HCT116 (cell line): ENCODE data around the gene ATP2C1. TPM values are rescaled to one million over a fixed set of nuclear protein-coding genes. Genes with fewer than 3 reads are reported as not detected.

ENCODE experiments used
- ATAC-seq: fragments of 200-7000 bp; cut with Tn5 transposase; 2 replicates; pipeline ENCODE4 v1.9.1; 2020; ENCODE audit warnings: mild to moderate bottlenecking, moderate library complexity
- BruUV-seq: library from RNA; stranded (reverse); fragments of 400-500 nt; replicated peaks from 2 replicates; lab custom pipeline; 2021; lab: Mats Ljungman, UMichigan
- CTCF ChIA-PET: fragments of 300-600 bp; sonication (Branson Sonifier 250); formaldehyde crosslinking; loops from one replicate; lab custom pipeline; 2021; ENCODE audit warnings: antibody characterized with exemption; lab: Charles Lee
- POLR2A ChIA-PET: fragments of 300-600, 350-600 bp; sonication (Branson Sonifier 250); formaldehyde crosslinking; loops from one replicate; lab custom pipeline; 2021; ENCODE audit warnings: antibody characterized with exemption; lab: Charles Lee
- RAD21 ChIA-PET, 2 experiments: fragments of 300-600 bp; sonication (Branson Sonifier 250); formaldehyde crosslinking; loops; one replicate each; lab custom pipeline; 2023; ENCODE audit warnings: low total read pairs in 2 of 2; ENCODE audit not compliant: uncharacterized antibody in 2 of 2, unreplicated experiment in 2 of 2, low non-redundant PET in 1 of 2; lab: Charles Lee
- DNase-seq: peaks from one replicate; pipeline ENCODE4 v3.0.0-alpha.2; 2010; ENCODE audit warnings: low read depth, low spot score
- H2AFZ ChIP-seq: fragments of 200-600 bp; shearing (Covaris generic), sonication (generic); 2 replicates; pipeline ENCODE4 v1.6.1; 2017; ENCODE audit warnings: low read depth, mixed run types, mixed read lengths, antibody characterized with exemption, low read length; ENCODE audit not compliant: poor library complexity, severe bottlenecking
- H3K27ac ChIP-seq: 2 replicates; pipeline ENCODE4 v1.5.1; 2012; ENCODE audit warnings: low read depth, low read length
- H3K27me3 ChIP-seq: fragments of 200-600 bp; sonication (generic); 2 replicates; pipeline ENCODE4 v1.6.1; 2016; ENCODE audit warnings: mixed run types, low read length, mixed read lengths; ENCODE audit not compliant: insufficient read depth
- H3K36me3 ChIP-seq, 2 experiments: fragments of 200-500 bp in 1 of 2; fragments of 200-600 bp in 1 of 2; sonication (Bioruptor generic) in 1 of 2; sonication (generic) in 1 of 2; 2 replicates each; pipeline versions ENCODE4 v1.5.1 to v1.6.1; 2014 to 2016; ENCODE audit warnings: low read length in 2 of 2, inconsistent platforms in 1 of 2, mixed read lengths in 1 of 2, mixed run types in 1 of 2; ENCODE audit not compliant: insufficient read depth in 2 of 2, control insufficient read depth in 1 of 2
- H3K4me1 ChIP-seq, 2 experiments: fragments of 200-600 bp in 1 of 2; sonication (generic) in 1 of 2; 2 replicates each; pipeline versions ENCODE4 v1.5.1 to v1.6.1; 2012 to 2017; ENCODE audit warnings: low read length in 2 of 2, inconsistent platforms in 1 of 2, mild to moderate bottlenecking in 1 of 2, mixed read lengths in 1 of 2, mixed run types in 1 of 2, moderate library complexity in 1 of 2; ENCODE audit not compliant: insufficient read depth in 2 of 2, control insufficient read depth in 1 of 2
- H3K4me2 ChIP-seq: fragments of 200-600 bp; sonication (generic); 2 replicates; pipeline ENCODE4 v1.6.1; 2017; ENCODE audit warnings: mixed run types, low read length, mixed read lengths
- H3K4me3 ChIP-seq, 2 experiments: fragments of 200-600 bp in 1 of 2; sonication (generic) in 1 of 2; replicated peaks in 1 of 2; 2 replicates each; pipeline ENCODE4 v1.5.1; 2011 to 2016; ENCODE audit warnings: low read length in 2 of 2, control low read depth in 1 of 2, low read depth in 1 of 2, mild to moderate bottlenecking in 1 of 2, mixed read lengths in 1 of 2, mixed run types in 1 of 2
- H3K79me2 ChIP-seq: fragments of 200-600 bp; sonication (generic); 2 replicates; pipeline ENCODE4 v1.6.1; 2017; ENCODE audit warnings: mild to moderate bottlenecking, mixed run types, low read length, moderate library complexity, mixed read lengths; ENCODE audit not compliant: insufficient read depth
- H3K9ac ChIP-seq: fragments of 200-600 bp; sonication (generic); 2 replicates; pipeline ENCODE4 v1.6.1; 2016; ENCODE audit warnings: low read length, mixed read lengths
- H3K9me2 ChIP-seq: fragments of 200-600 bp; sonication (generic), shearing (Covaris generic); 2 replicates; pipeline ENCODE4 v1.6.1; 2017; ENCODE audit warnings: mixed run types, mild to moderate bottlenecking, moderate library complexity; ENCODE audit not compliant: insufficient read depth
- H3K9me3 ChIP-seq, 2 experiments: fragments of 200-500 bp in 1 of 2; fragments of 200-600 bp in 1 of 2; sonication (Bioruptor generic) in 1 of 2; sonication (generic) in 1 of 2; 2 replicates each; pipeline ENCODE4 v1.6.1; 2014 to 2017; ENCODE audit warnings: low read length in 2 of 2, mixed read lengths in 2 of 2, inconsistent platforms in 1 of 2, low read depth in 1 of 2, mild to moderate bottlenecking in 1 of 2, mixed run types in 1 of 2, moderate library complexity in 1 of 2; ENCODE audit not compliant: control insufficient read depth in 1 of 2, insufficient read depth in 1 of 2
- H4K20me1 ChIP-seq: fragments of 200-600 bp; sonication (generic), shearing (Covaris generic); 2 replicates; pipeline ENCODE4 v1.6.1; 2017; ENCODE audit warnings: mixed run types, mild to moderate bottlenecking, moderate library complexity; ENCODE audit not compliant: insufficient read depth
- EGR1 ChIP-seq: IDR thresholded peaks from 2 replicates; pipeline ENCODE4 v1.6.1; 2012; ENCODE audit warnings: low read depth
- EZH2phosphoT487 ChIP-seq: fragments of 200-600 bp; IDR thresholded peaks from 2 replicates; pipeline ENCODE4 v1.6.1; 2018; ENCODE audit warnings: antibody characterized with exemption, borderline replicate concordance
- FOSL1 ChIP-seq: IDR thresholded peaks from 2 replicates; pipeline ENCODE4 v1.6.1; 2012; ENCODE audit warnings: low read depth
- POLR2A ChIP-seq: IDR thresholded peaks from 2 replicates; pipeline ENCODE4 v1.7.0; 2011; ENCODE audit warnings: borderline replicate concordance; ENCODE audit not compliant: insufficient read depth, insufficient read length; ENCODE audit errors: extremely low read depth
- POLR2AphosphoS5 ChIP-seq: IDR thresholded peaks from 2 replicates; pipeline ENCODE4 v1.6.1; 2011; ENCODE audit warnings: mild to moderate bottlenecking, low read depth, low read length, moderate library complexity
- SRF ChIP-seq: IDR thresholded peaks from 2 replicates; pipeline ENCODE4 v1.6.1; 2012; ENCODE audit warnings: low read depth
- YY1 ChIP-seq: IDR thresholded peaks from 2 replicates; pipeline ENCODE4 v1.6.1; 2011; ENCODE audit warnings: low read length, low read depth, moderate library complexity, mild to moderate bottlenecking; ENCODE audit not compliant: insufficient replicate concordance; ENCODE audit errors: extremely low read depth
- ZFX ChIP-seq: fragments of 450-650 bp; IDR thresholded peaks from 2 replicates; pipeline ENCODE4 v1.6.1; 2017
- ZNF274 ChIP-seq: fragments of 200-500 bp; sonication (Bioruptor generic); IDR thresholded peaks from 2 replicates; pipeline ENCODE4 v1.6.1; 2014; ENCODE audit warnings: mild to moderate bottlenecking, low read depth, low read length, inconsistent platforms
- intact Hi-C: fragments of 100-400 bp; cut with micrococcal nuclease; formaldehyde crosslinking; loops from 2 replicates; pipeline ENCODE4 v1.10.0; 2022
- total RNA-seq: library from RNA; stranded (reverse); gene quantifications from one replicate; pipeline ENCODE4 v1.2.1, GENCODE V29; 2021; ENCODE audit not compliant: unreplicated experiment

Gene ATP2C1
- total RNA-seq, 1 experiment from 2014 or later: 69.1 TPM

- Histone ChIP-seq H2AFZ (no peak overlapping the region), H3K27ac (no peak overlapping the region), H3K36me3 (peaks cover 2 to 5% of the 10 kb centered on the region in 2 experiments; a peak in 2 of 4 replicates), H3K4me1 (no peaks in the 10 kb centered on the region), H4K20me1 (no peaks in the 10 kb centered on the region), H3K4me3 (no peak overlapping the region), H3K27me3 (no peaks in the 10 kb centered on the region), H3K9ac (no peak overlapping the region), H3K79me2 (no peaks in the 10 kb centered on the region), H3K9me2 (no peaks in the 10 kb centered on the region), H3K9me3 (no peaks in the 10 kb centered on the region), H3K4me2 (no peak overlapping the region)
- no peak for TF ChIP-seq EZH2phosphoT487
- intact Hi-C loops: no loop called here
- CTCF ChIA-PET: no interaction called here
- BruUV-seq: no TSS peak
- POLR2A ChIA-PET: no interaction called here
- DNase-seq: no peak
- RAD21 ChIA-PET: no interaction called here
- no peak for ATAC-seq
Observed at GRCh38 chr3:130976706-130977105, 82.8 kb downstream of the ATP2C1 start.

- Histone ChIP-seq H3K9me3 (no peaks in the 10 kb centered on the region), H3K4me3 (no peak overlapping the region), H4K20me1 (no peaks in the 10 kb centered on the region), H3K9me2 (no peaks in the 10 kb centered on the region), H2AFZ (no peak overlapping the region), H3K79me2 (no peaks in the 10 kb centered on the region), H3K36me3 (peaks cover 0 to 9% of the 10 kb centered on the region in 2 experiments; a peak in 2 of 4 replicates), H3K4me1 (no peaks in the 10 kb centered on the region), H3K27ac (no peak overlapping the region), H3K27me3 (no peaks in the 10 kb centered on the region), H3K4me2 (no peak overlapping the region), H3K9ac (no peak overlapping the region)
- no peak for DNase-seq
- ChIA-PET RAD21 (no interaction called here), POLR2A (no interaction called here), CTCF (no interaction called here)
- BruUV-seq: no TSS peak
- intact Hi-C loops: no loop called here
- no peak for TF ChIP-seq POLR2AphosphoS5
- no peak for ATAC-seq
Observed at GRCh38 chr3:130979117-130979516, 85.2 kb downstream of the ATP2C1 start.

DNA sequence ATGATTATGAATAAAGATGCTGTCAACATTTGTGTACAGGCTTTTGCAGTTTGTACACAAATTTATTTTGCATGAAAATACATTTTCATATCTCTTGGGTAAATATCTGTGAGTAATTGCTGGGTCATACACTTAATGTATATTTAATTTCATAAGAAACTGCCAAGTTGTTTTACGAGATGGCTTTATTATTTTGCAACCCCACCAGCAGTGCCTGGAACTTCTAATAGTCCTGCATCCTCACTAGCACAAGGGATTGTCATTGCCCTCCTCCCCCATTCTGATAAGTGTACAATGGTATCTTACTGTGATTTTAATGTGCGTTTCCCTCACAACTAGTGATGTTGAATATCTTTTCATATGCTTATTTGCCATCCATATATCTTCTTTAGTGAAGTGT is 87.6 kb downstream of the ATP2C1 start:
- Histone ChIP-seq H3K36me3 (peaks cover 0 to 9% of the 10 kb centered on the region in 2 experiments; a peak in 1 of 4 replicates), H4K20me1 (no peaks in the 10 kb centered on the region), H3K4me2 (no peak overlapping the region), H3K9me2 (no peaks in the 10 kb centered on the region), H2AFZ (no peak overlapping the region), H3K79me2 (no peaks in the 10 kb centered on the region), H3K4me1 (no peaks in the 10 kb centered on the region), H3K27me3 (no peaks in the 10 kb centered on the region), H3K4me3 (no peak overlapping the region), H3K27ac (no peak overlapping the region), H3K9ac (no peak overlapping the region), H3K9me3 (no peaks in the 10 kb centered on the region)
- POLR2A ChIA-PET: no interaction called here
- intact Hi-C loops: no loop called here
- CTCF ChIA-PET: no interaction called here
- RAD21 ChIA-PET: no interaction called here
- BruUV-seq: no TSS peak
- ATAC-seq (no peak), DNase-seq (no peak)
- TF ChIP-seq FOSL1 (no peak), YY1 (no peak), EGR1 (no peak), SRF (no peak), POLR2A (no peak), ZNF274 (no peak), ZFX (no peak), POLR2AphosphoS5 (no peak)
